Endothelial cell (in vitro differentiated cells): ENCODE results near the gene ROBO2. TPM values are rescaled to one million over a fixed set of nuclear protein-coding genes. Genes with fewer than 3 reads are reported as not detected.

Experiments used
- DNase-seq: peaks from one replicate; pipeline ENCODE4 v3.0.0; 2021; ENCODE audit warnings: low spot score
- H3K27ac Mint-ChIP-seq: one replicate; pipeline ENCODE4 v1.8.0; 2021; ENCODE audit warnings: mixed read lengths, inconsistent platforms; ENCODE audit not compliant: unreplicated experiment
- H3K27me3 Mint-ChIP-seq: one replicate; pipeline ENCODE4 v1.8.0; 2021; ENCODE audit warnings: mild to moderate bottlenecking, moderate library complexity, mixed read lengths, inconsistent platforms; ENCODE audit not compliant: unreplicated experiment
- H3K36me3 Mint-ChIP-seq: one replicate; pipeline ENCODE4 v1.8.0; 2021; ENCODE audit warnings: mild to moderate bottlenecking, low read depth, mixed read lengths, inconsistent platforms; ENCODE audit not compliant: unreplicated experiment
- H3K4me1 Mint-ChIP-seq: one replicate; pipeline ENCODE4 v1.8.0; 2021; ENCODE audit warnings: mild to moderate bottlenecking, mixed read lengths, inconsistent platforms; ENCODE audit not compliant: unreplicated experiment
- H3K4me3 Mint-ChIP-seq: one replicate; pipeline ENCODE4 v1.8.0; 2021; ENCODE audit warnings: mild to moderate bottlenecking, mixed read lengths, inconsistent platforms; ENCODE audit not compliant: unreplicated experiment
- H3K9me3 Mint-ChIP-seq: one replicate; pipeline ENCODE4 v1.8.0; 2021; ENCODE audit warnings: mixed read lengths, inconsistent platforms; ENCODE audit not compliant: unreplicated experiment
- total RNA-seq: library from RNA; stranded (reverse); fragmentation: NEBNext Ultra II Directional; extraction: Animal tissue kit (Norgen Biotek cat#: 25700); gene quantifications from one replicate; pipeline ENCODE4 v1.2.1, GENCODE V29; 2021; ENCODE audit not compliant: unreplicated experiment
- TF ChIP-seq, protein P1 (sequence below): fragments of 200-600 bp; sonication (generic); IDR thresholded peaks from one replicate; pipeline ENCODE4 v1.5.0; 2021; ENCODE audit warnings: antibody characterized with exemption; ENCODE audit not compliant: unreplicated experiment

Gene ROBO2
- total RNA-seq, 1 donor from 2014 or later = 2.5 TPM

DNA sequence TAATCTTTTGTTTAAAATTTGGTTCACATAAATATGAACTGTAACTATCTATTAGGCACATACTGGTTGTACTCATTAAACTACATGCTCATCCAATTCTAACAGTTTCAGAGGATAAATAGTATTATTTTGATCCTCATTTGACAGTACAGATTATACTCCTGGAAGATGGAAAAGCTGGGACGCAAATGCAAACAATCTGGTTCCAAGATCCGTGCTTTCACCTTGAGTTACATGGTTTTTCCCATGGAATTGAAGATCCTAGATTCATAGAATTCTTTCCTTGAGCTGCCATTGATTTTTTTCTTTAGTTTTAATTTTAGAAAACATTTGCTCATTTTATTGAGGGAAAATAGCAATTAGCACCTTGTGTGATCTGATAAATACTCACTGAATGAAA is 285.8 kb downstream of the ROBO2 start:
- no peak overlapping the region for H3K4me3 Mint-ChIP-seq
- DNase-seq = no peak
- H3K27me3 Mint-ChIP-seq = no peaks in the 10 kb centered on the region
- H3K27ac Mint-ChIP-seq = no peak overlapping the region
- no peaks in the 10 kb centered on the region for H3K9me3 Mint-ChIP-seq
- H3K36me3 Mint-ChIP-seq = no peaks in the 10 kb centered on the region
- H3K4me1 Mint-ChIP-seq = peaks cover 6% of the 10 kb centered on the region
- TF ChIP-seq, protein P1, sequence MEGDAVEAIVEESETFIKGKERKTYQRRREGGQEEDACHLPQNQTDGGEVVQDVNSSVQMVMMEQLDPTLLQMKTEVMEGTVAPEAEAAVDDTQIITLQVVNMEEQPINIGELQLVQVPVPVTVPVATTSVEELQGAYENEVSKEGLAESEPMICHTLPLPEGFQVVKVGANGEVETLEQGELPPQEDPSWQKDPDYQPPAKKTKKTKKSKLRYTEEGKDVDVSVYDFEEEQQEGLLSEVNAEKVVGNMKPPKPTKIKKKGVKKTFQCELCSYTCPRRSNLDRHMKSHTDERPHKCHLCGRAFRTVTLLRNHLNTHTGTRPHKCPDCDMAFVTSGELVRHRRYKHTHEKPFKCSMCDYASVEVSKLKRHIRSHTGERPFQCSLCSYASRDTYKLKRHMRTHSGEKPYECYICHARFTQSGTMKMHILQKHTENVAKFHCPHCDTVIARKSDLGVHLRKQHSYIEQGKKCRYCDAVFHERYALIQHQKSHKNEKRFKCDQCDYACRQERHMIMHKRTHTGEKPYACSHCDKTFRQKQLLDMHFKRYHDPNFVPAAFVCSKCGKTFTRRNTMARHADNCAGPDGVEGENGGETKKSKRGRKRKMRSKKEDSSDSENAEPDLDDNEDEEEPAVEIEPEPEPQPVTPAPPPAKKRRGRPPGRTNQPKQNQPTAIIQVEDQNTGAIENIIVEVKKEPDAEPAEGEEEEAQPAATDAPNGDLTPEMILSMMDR = no peak

DNA sequence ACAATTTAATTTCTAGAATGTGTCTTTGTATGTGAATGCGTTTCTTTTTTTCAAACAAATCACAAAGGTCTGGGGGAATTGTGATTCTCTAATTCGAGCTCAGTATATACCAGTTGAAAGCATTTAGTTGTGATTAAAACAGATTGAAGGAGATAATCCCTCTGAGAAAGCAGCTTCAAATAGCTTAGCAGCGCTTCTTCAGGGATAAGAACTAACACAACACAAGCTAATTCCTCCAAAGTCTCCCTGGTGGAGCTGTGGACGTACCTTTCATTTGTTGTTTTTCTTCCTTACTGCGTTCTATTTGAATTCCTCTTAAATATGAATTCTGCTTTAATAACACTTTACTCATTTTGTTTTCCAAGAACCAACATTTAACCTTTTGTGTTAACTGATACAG is 286.7 kb downstream of the ROBO2 start:
- Mint-ChIP-seq H3K4me1 (peaks cover 6% of the 10 kb centered on the region), H3K4me3 (no peak overlapping the region), H3K27me3 (no peaks in the 10 kb centered on the region), H3K27ac (no peak overlapping the region), H3K9me3 (no peaks in the 10 kb centered on the region), H3K36me3 (no peaks in the 10 kb centered on the region)
- DNase-seq = no peak
- TF ChIP-seq, protein P1 = no peak

DNA sequence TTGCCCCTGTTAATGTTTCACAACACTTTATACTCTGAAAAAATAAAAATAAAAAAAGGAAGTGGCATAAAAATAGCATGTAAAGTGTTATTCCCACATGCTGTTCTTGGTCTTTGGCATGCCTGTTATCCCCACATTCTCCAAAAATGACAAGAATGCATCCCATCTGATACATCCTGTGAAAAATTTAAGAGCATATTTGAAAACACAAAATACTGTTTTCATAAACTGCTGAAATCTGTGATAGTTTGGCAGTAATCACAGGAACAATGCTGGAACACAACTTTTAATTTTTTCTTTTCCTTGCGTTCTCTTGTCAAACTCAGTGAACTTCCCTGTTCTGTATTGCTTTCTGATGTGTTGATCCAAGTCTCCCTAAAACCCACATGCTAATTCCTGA is 288.8 kb downstream of the ROBO2 start:
- Mint-ChIP-seq H3K9me3 (no peaks in the 10 kb centered on the region), H3K27ac (no peak overlapping the region), H3K4me1 (peaks cover 6% of the 10 kb centered on the region), H3K4me3 (no peak overlapping the region), H3K36me3 (no peaks in the 10 kb centered on the region), H3K27me3 (peaks cover 1% of the 10 kb centered on the region)
- TF ChIP-seq, protein P1 = no peak
- DNase-seq = no peak

DNA sequence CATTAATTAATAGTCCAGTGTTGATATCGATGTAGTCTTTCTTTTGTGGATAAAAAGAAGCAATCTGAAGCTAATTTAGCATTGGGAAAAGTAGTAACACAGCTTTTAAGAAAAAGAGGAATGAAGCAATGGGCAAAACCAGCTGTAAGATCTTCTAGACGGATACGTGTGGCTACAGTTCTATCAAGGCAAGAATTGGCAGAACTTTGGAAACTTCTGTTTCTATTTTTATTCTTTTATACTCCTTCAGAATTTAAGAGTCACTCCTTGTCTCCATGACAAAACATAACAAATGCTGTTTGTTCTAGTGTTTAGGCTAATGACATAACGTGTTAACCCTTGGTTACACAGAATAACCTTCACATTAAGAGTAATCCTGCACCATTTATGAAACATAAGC is 289.2 kb downstream of the ROBO2 start:
- H3K27ac Mint-ChIP-seq = no peak overlapping the region
- H3K4me3 Mint-ChIP-seq = no peak overlapping the region
- H3K9me3 Mint-ChIP-seq = no peaks in the 10 kb centered on the region
- DNase-seq = no peak
- H3K27me3 Mint-ChIP-seq = peaks cover 1% of the 10 kb centered on the region
- TF ChIP-seq, protein P1 = no peak
- peaks cover 6% of the 10 kb centered on the region for H3K4me1 Mint-ChIP-seq
- H3K36me3 Mint-ChIP-seq = no peaks in the 10 kb centered on the region

DNA sequence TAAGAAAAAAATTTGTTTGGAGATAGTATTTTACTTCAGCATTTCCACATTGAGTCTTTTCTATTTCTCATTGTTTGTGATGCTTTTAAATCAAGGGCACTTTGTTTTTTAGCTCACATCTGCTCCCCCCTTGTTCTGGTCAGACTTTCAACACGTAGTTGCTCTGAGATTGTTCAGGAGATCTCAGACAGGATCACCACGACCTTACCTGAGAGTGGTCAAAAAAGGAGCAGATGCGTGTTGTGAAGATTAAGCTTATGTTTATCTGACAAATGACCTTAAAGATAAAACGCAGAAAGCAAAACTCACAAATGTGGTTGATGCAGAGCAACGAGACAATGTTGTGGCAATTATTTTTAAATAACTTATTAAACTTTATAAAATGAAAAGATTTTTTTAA is 298.3 kb downstream of the ROBO2 start:
- H3K36me3 Mint-ChIP-seq = no peaks in the 10 kb centered on the region
- DNase-seq = no peak
- no peak overlapping the region for H3K4me3 Mint-ChIP-seq
- no peaks in the 10 kb centered on the region for H3K4me1 Mint-ChIP-seq
- TF ChIP-seq, protein P1 = no peak
- no peaks in the 10 kb centered on the region for H3K9me3 Mint-ChIP-seq
- no peak overlapping the region for H3K27ac Mint-ChIP-seq
- no peaks in the 10 kb centered on the region for H3K27me3 Mint-ChIP-seq
